GM19043 (cell line): ENCODE results near the gene ARF5.

Source experiments
- ATAC-seq: cut with Tn5 transposase; IDR thresholded peaks from one replicate; pipeline ENCODE4 v1.9.1; 2021; ENCODE audit warnings: low read depth; ENCODE audit not compliant: unreplicated experiment

Gene ARF5

GRCh38 chr7:127587663-127588018 is 570 bp upstream of the ARF5 start:
- no peak for ATAC-seq

- peak; percentile 14 for ATAC-seq
Observed at GRCh38 chr7:127588697-127589482, 679 bp downstream of the ARF5 start.

GRCh38 chr7:127589896-127590295 is 1.7 kb downstream of the ARF5 start:
- no peak for ATAC-seq

GRCh38 chr7:127591189-127591588 is 3.0 kb downstream of the ARF5 start:
- no peak for ATAC-seq

- ATAC-seq: no peak
Observed at GRCh38 chr7:127591591-127591990, 3.4 kb downstream of the ARF5 start.

- no peak for ATAC-seq
Observed at GRCh38 chr7:127592550-127592949, 4.3 kb downstream of the ARF5 start.

GRCh38 chr7:127594490-127594889 is 6.3 kb downstream of the ARF5 start:
- no peak for ATAC-seq

- no peak for ATAC-seq
Observed at GRCh38 chr7:127595737-127596136, 7.5 kb downstream of the ARF5 start.

GRCh38 chr7:127598318-127598717 is 10.1 kb downstream of the ARF5 start:
- no peak for ATAC-seq

- no peak for ATAC-seq
Observed at GRCh38 chr7:127600885-127601284, 12.7 kb downstream of the ARF5 start.

- ATAC-seq: no peak
Observed at GRCh38 chr7:127608446-127608845, 20.2 kb downstream of the ARF5 start.

GRCh38 chr7:127609297-127609696 is 21.1 kb downstream of the ARF5 start:
- no peak for ATAC-seq

- no peak for ATAC-seq
Observed at GRCh38 chr7:127612263-127612662, 24.1 kb downstream of the ARF5 start.

GRCh38 chr7:127616724-127617123 is 28.5 kb downstream of the ARF5 start:
- no peak for ATAC-seq

- ATAC-seq: no peak
Observed at GRCh38 chr7:127618042-127618441, 29.8 kb downstream of the ARF5 start, which contains the start of gene PAX4. Gene PAX4 (minus strand): TSS chr7:127618142. CDS start chr7:127615928, 2,214 bp downstream.

GRCh38 chr7:127618775-127619174 is 30.6 kb downstream of the ARF5 start:
- ATAC-seq: no peak

- ATAC-seq: no peak
Observed at GRCh38 chr7:127619681-127620405, 31.6 kb downstream of the ARF5 start.

- no peak for ATAC-seq
Observed at GRCh38 chr7:127620406-127621233, 32.4 kb downstream of the ARF5 start.

GRCh38 chr7:127625331-127625730 is 37.1 kb downstream of the ARF5 start:
- ATAC-seq: no peak

- no peak for ATAC-seq
Observed at GRCh38 chr7:127628445-127628844, 40.2 kb downstream of the ARF5 start.

- ATAC-seq: peak; percentile 63
Observed at GRCh38 chr7:127629268-127629854, 41.1 kb downstream of the ARF5 start.
